ENCODE measurements around the gene SORBS2. TPM values are rescaled to one million over a fixed set of nuclear protein-coding genes. Genes with fewer than 3 reads are reported as not detected.

SORBS2 gene
- total and polyA plus RNA-seq, 7 donors = 7.9 to 1,032 (median 849) TPM

GRCh38 chr4:185608185-185608584, 203.8 kb downstream of the SORBS2 start:
- H3K36me3 ChIP-seq = peaks cover 2 to 67% (median 20%) of the 10 kb centered on the region in 4 donors
- 28 to 54% methylated on average over 4 of the region's 4 CpGs for WGBS, 2 donors
- DNase-seq = no peak
- TF ChIP-seq CTCF (IDR thresholded peaks at IDR 0.05) (no peak), POLR2A (IDR thresholded peaks at IDR 0.05) (no peak), POLR2AphosphoS5 (IDR thresholded peaks at IDR 0.05) (peak; percentile 20 to 73 (median 36)), EP300 (IDR thresholded peaks at IDR 0.05) (peak in 1 of 4 donors; percentile 48)
- peaks cover 0 to 27% (median 20%) of the 10 kb centered on the region in 4 donors for H3K4me1 ChIP-seq
- no peaks in the 10 kb centered on the region for H3K9me3 ChIP-seq
- no peaks in the 10 kb centered on the region for H3K27me3 ChIP-seq
- H3K27ac ChIP-seq = peak overlapping the region in 3 of 4 donors; percentile 73 to 77 (median 75)
- intact Hi-C loops (cut with DNase I) = no loop called here
- H3K4me3 ChIP-seq = no peak overlapping the region

DNA sequence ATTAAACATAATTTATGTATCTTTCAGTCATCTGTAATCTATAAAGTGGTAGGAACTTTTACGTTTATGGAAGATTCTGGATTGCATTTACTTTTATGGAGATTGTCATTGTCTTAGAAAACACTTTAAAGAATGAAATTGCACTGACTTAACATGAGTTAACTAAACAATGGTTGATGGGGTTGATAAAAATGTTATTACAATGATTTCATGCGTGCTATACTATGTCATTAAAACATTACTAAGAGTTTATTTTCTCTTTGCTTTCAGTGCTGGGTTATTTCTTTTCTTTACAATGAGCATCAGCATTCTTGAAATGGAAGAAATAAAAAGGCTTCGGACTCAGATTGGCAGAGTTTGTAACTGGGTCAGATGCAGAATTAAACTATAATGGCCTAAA, 209.6 kb downstream of the SORBS2 start:
- TF ChIP-seq EP300 (IDR thresholded peaks at IDR 0.05) (no peak), POLR2A (IDR thresholded peaks at IDR 0.05) (no peak), POLR2AphosphoS5 (IDR thresholded peaks at IDR 0.05) (no peak), CTCF (IDR thresholded peaks at IDR 0.05) (no peak)
- H3K36me3 ChIP-seq = peaks cover 0 to 33% (median 12%) of the 10 kb centered on the region in 4 donors
- no peaks in the 10 kb centered on the region for H3K27me3 ChIP-seq
- H3K27ac ChIP-seq = peak overlapping the region in 2 of 4 donors; percentile 72 to 79
- intact Hi-C loops (cut with DNase I) = no loop called here
- DNase-seq = no peak
- 74 to 85% methylated on average over 3 of the region's 3 CpGs for WGBS, 2 donors
- peaks cover 0 to 27% (median 23%) of the 10 kb centered on the region in 4 donors for H3K4me1 ChIP-seq
- H3K4me3 ChIP-seq = no peak overlapping the region
- no peaks in the 10 kb centered on the region for H3K9me3 ChIP-seq

GRCh38 chr4:185600801-185601434, 211.1 kb downstream of the SORBS2 start:
- 83 to 87% methylated on average over 9 of the region's 9 CpGs for WGBS, 2 donors
- DNase-seq = no peak
- no peaks in the 10 kb centered on the region for H3K27me3 ChIP-seq
- H3K4me1 ChIP-seq = peaks cover 0 to 28% (median 22%) of the 10 kb centered on the region in 4 donors
- no peak overlapping the region for H3K4me3 ChIP-seq
- peaks cover 0 to 18% (median 3%) of the 10 kb centered on the region in 4 donors for H3K36me3 ChIP-seq
- H3K27ac ChIP-seq = peak overlapping the region in 3 of 4 donors; percentile 72 to 82 (median 79)
- H3K9me3 ChIP-seq = no peaks in the 10 kb centered on the region
- no peak for TF ChIP-seq CTCF (IDR thresholded peaks at IDR 0.05)
- no peak for TF ChIP-seq EP300 (IDR thresholded peaks at IDR 0.05)
- no peak for TF ChIP-seq POLR2A (IDR thresholded peaks at IDR 0.05)
- TF ChIP-seq POLR2AphosphoS5 (IDR thresholded peaks at IDR 0.05) = no peak
- intact Hi-C loops (cut with DNase I) = no loop called here

- peaks cover 0 to 11% (median 3%) of the 10 kb centered on the region in 4 donors for H3K36me3 ChIP-seq
- H3K4me3 ChIP-seq = no peak overlapping the region
- H3K27ac ChIP-seq = peak overlapping the region; percentile 33 to 82 (median 76)
- DNase-seq = peak; percentile 87
- H3K9me3 ChIP-seq = no peaks in the 10 kb centered on the region
- WGBS, 2 donors = 84 to 87% methylated on average over 12 of the region's 12 CpGs
- no peaks in the 10 kb centered on the region for H3K27me3 ChIP-seq
- peaks cover 0 to 28% (median 22%) of the 10 kb centered on the region in 4 donors for H3K4me1 ChIP-seq
- peak; percentile 38 to 65 (median 46) for TF ChIP-seq POLR2AphosphoS5 (IDR thresholded peaks at IDR 0.05)
- peak in 3 of 4 donors; percentile 13 to 66 (median 46) for TF ChIP-seq EP300 (IDR thresholded peaks at IDR 0.05)
- TF ChIP-seq POLR2A (IDR thresholded peaks at IDR 0.05) = no peak
- TF ChIP-seq CTCF (IDR thresholded peaks at IDR 0.05) = no peak
- intact Hi-C loops (cut with DNase I) = loop anchor here (5.0 to 10.0 kb wide), 2 partner anchors 395 to 438 kb away; partner anchors contain the start of genes CFAP97 and SNX25
Observed at GRCh38 chr4:185599553-185600243, 212.3 kb downstream of the SORBS2 start.
